Fibroblast of lung (primary cell): ENCODE measurements around the gene CRYBG2.
"Not testable (repeated sequence)": the region's sequence is repeated elsewhere in the genome, so short reads cannot be mapped to it uniquely, and the experiment has no call there.

Experiments used
- CTCF ChIP-seq, 2 donors: IDR thresholded peaks in 1 of 2; conservative IDR thresholded peaks in 1 of 2; 1 replicate in 1 of 2; 2 replicates in 1 of 2; pipeline ENCODE4 v1.5.1; 2011 to 2012; ENCODE audit warnings: low read length in 2 of 2, control low read depth in 1 of 2, inconsistent platforms in 1 of 2, low read depth in 1 of 2, mild to moderate bottlenecking in 1 of 2
- EZH2 ChIP-seq: IDR thresholded peaks from 2 replicates; pipeline ENCODE4 v1.5.1; 2012; ENCODE audit warnings: low read length, control low read depth, mild to moderate bottlenecking; ENCODE audit errors: missing control alignments

GRCh38 chr1:26385063-26385462 lies 31.1 kb upstream of the CRYBG2 start:
- not testable (repeated sequence) for TF ChIP-seq EZH2; CTCF (conservative IDR thresholded peaks at IDR 0.05 in 1 of 2, IDR thresholded peaks at IDR 0.05 in 1 of 2; ENCODE audit: low read depth in 1 of 2, low read length in 2 of 2)
